AG04450 (cell line): ENCODE results near the gene TUBB2A. TPM values are rescaled to one million over a fixed set of nuclear protein-coding genes. Genes with fewer than 3 reads are reported as not detected.
A peak's percentile ranks its signal among the peaks of the same experiment; 100 is the strongest.

Experiments used
- CTCF ChIA-PET: fragments of 300-600, 350-600 bp; formaldehyde crosslinking; extraction: SDS; loops from one replicate; lab custom pipeline; 2022; ENCODE audit warnings: antibody characterized with exemption, inconsistent platforms; lab: Charles Lee
- POLR2A ChIA-PET: fragments of 350-600 bp; formaldehyde crosslinking; extraction: SDS; loops from one replicate; lab custom pipeline; 2021; ENCODE audit warnings: antibody characterized with exemption, inconsistent platforms; lab: Yijun Ruan, JAX
- DNase-seq: peaks from one replicate; pipeline ENCODE4 v3.0.0-alpha.2; 2011; ENCODE audit warnings: low read depth, low spot score
- H3K27ac ChIP-seq: one replicate; pipeline ENCODE4 v1.5.1; 2012; ENCODE audit warnings: low read depth, low read length, control low read depth
- H3K27me3 ChIP-seq: one replicate; pipeline ENCODE4 v1.6.0; 2012; ENCODE audit warnings: low read length; ENCODE audit not compliant: control insufficient read depth, insufficient read depth
- H3K4me3 ChIP-seq: 2 replicates; pipeline ENCODE4 v1.5.1; 2011; ENCODE audit warnings: mild to moderate bottlenecking, low read depth, low read length, control low read depth
- H3K9me3 ChIP-seq: 2 replicates; pipeline ENCODE4 v1.5.1; 2012; ENCODE audit warnings: low read length; ENCODE audit not compliant: control insufficient read depth, insufficient read depth
- polyA minus RNA-seq: library from RNA; depleted of rRNA, polyadenylated mRNA; stranded (reverse); fragments of >200 nt; gene quantifications from 2 replicates; pipeline ENCODE4 v1.2.3, GENCODE V29; 2011; rRNA and poly(A)+ RNA removed
- polyA plus RNA-seq: library from polyadenylated mRNA; depleted of rRNA; stranded (reverse); fragments of >200 nt; gene quantifications from 2 replicates; pipeline ENCODE4 v1.2.3, GENCODE V29; 2011; rRNA removed
- TF ChIP-seq, protein P1 (sequence below): IDR thresholded peaks from 2 replicates; pipeline ENCODE4 v1.5.1; 2011; ENCODE audit warnings: low read depth, low read length, control low read depth, inconsistent platforms

The TUBB2A gene
- polyA plus RNA-seq (111 and 138 TPM in 2 replicates), polyA minus RNA-seq (118 and 150 TPM in 2 replicates)

DNA sequence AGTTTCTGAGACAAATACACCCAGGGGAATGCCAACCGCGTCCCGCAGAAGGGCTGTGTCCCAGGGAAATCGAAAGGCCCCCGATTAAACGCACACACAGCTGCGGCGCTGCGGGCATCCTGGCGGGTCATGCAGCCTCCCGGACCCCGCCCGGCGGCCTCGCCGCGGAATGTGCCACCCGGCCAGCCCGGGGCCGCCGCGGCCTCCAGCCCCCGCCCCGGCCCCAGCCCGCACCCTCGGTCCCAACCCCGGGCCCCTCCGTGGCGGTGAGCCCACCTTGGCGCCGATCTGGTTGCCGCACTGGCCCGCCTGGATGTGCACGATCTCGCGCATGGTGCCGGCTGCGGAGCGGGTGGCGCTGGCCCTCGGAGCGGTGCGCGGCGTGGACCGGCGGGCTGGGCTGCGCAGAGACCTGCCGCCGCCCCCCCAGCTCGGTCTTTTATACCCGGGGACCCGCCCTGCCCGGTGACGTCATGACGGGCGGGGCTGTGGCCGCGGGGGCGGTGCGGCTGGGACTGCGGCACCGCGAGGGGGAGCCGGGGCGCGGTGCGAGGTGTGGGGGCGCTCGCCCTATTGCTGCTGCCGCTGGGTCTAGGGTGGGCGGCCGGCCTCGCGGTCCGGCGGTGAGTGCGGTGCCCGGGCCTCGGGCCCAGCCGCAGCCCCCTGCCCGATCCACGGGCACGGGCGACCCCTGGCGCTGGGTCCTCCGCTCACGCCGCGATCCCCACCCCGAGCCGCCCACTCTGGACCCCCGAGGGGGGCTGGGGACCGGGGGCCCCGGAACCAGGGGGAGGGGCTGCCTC is at the start of gene TUBB2A:
TUBB2A (minus strand) TSS at position 414 of the 803 bp plus-strand sequence; CDS start at position 333, 81 bp downstream.
- ChIA-PET POLR2A (interaction anchor here (0.6 to 1.8 kb wide), 14 partner anchors 8 to 105 kb away, joined by 3 to 16 read pairs (median 4); partner anchors contain the start of genes BPHL and PSMG4), CTCF (interaction anchor here (0.6 to 1.6 kb wide), 14 partner anchors 8 to 812 kb away, joined by 3 to 14 read pairs (median 4); no protein-coding TSS in a partner anchor)
- peak; percentile 38 for DNase-seq
- H3K27me3 ChIP-seq = no peaks in the 10 kb centered on the region
- peak within 1 kb of the TSS; percentile 52 for H3K27ac ChIP-seq
- H3K9me3 ChIP-seq = no peaks in the 10 kb centered on the region; the same call in 1 of the 2 replicates
- TF ChIP-seq, protein P1, sequence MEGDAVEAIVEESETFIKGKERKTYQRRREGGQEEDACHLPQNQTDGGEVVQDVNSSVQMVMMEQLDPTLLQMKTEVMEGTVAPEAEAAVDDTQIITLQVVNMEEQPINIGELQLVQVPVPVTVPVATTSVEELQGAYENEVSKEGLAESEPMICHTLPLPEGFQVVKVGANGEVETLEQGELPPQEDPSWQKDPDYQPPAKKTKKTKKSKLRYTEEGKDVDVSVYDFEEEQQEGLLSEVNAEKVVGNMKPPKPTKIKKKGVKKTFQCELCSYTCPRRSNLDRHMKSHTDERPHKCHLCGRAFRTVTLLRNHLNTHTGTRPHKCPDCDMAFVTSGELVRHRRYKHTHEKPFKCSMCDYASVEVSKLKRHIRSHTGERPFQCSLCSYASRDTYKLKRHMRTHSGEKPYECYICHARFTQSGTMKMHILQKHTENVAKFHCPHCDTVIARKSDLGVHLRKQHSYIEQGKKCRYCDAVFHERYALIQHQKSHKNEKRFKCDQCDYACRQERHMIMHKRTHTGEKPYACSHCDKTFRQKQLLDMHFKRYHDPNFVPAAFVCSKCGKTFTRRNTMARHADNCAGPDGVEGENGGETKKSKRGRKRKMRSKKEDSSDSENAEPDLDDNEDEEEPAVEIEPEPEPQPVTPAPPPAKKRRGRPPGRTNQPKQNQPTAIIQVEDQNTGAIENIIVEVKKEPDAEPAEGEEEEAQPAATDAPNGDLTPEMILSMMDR = peak; percentile 35
- peak within 1 kb of the TSS; percentile 85 for H3K4me3 ChIP-seq

DNA sequence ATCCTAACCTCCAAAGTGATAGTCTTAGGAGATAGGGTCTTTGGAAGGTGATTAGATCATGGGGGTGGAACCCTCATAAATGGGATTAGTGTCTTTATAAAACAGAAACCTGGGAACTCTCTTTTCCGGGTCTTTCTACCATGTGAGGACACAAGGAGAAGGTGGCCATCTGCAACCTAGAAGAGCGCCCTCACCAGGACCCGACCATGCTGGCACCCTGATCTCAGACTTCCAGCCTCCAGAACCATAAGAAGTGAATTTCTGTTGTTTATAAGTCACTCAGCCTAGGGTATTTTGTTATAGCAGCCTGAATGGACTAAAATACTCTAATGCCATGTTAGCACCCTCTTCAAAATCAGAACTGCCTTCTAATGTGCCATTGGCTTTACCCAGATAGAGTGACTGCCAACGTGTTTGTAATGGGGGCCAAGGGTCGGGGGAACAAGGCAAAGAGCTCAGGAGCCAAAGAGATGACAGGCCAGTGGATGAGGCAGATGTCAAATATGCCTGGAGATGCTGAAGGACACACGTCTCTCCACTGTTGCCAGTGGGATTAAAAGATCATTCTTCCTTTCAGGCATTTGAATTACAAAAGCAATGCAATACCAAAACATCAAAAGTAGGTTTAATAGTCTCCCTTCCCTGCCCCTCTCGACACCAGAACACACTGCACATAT is 49.1 kb upstream of the TUBB2A start:
- TF ChIP-seq, protein P1 = no peak
- ChIA-PET POLR2A (no interaction called here), CTCF (no interaction called here)
- DNase-seq = no peak
- no peak overlapping the region for H3K27ac ChIP-seq
- peaks cover 2% of the 10 kb centered on the region for H3K27me3 ChIP-seq
- no peaks in the 10 kb centered on the region for H3K9me3 ChIP-seq
- H3K4me3 ChIP-seq = no peak overlapping the region

DNA sequence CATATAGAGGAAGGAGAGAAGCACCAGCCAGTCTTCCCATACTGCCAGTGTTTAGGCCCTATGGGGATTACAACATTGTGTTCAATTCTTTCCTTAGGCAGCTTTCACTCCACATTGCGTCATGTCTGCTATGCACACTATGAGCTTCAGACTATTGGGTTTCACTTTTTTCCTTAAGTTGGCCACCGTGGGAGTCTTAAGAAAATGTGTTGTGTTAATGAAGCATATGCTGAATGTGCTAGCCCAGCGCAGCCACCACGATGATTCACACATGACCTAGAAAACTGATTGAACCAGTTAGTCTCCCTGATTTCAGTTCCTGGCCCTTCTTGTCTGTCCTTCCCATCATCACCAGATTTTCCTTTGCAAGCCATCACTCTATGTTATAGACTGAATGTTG is 48.6 kb upstream of the TUBB2A start:
- Histone ChIP-seq H3K27me3 (peaks cover 2% of the 10 kb centered on the region), H3K9me3 (no peaks in the 10 kb centered on the region), H3K4me3 (no peak overlapping the region), H3K27ac (peak overlapping the region; percentile 31)
- TF ChIP-seq, protein P1 = no peak
- ChIA-PET CTCF (no interaction called here), POLR2A (no interaction called here)
- DNase-seq = peak; percentile 47

DNA sequence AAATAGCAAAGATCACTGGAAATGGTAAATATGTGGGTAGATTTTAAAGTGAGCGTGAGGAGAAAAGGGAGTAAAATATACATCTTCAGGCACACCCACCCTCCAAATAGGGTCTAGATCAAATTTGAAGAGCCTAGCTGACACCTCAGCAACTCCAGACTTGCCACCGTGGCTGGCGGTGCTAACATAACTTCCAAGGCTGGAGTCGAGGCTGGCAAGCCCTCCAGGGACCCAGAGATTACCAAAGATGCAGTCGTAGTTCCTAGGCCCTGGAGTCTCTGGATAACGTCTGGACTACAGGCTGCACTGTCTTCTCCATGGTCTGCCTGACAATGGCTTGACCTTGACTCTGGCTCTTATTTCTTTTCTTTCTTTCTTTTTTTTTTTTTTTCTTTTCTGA is 47.6 kb upstream of the TUBB2A start:
- TF ChIP-seq, protein P1 = no peak
- Histone ChIP-seq H3K9me3 (no peaks in the 10 kb centered on the region), H3K27me3 (peaks cover 2% of the 10 kb centered on the region), H3K4me3 (no peak overlapping the region), H3K27ac (no peak overlapping the region)
- ChIA-PET CTCF (no interaction called here), POLR2A (no interaction called here)
- DNase-seq = no peak
